Pancreas (tissue), 10 donors: ENCODE measurements around the gene ODF4. TPM values are rescaled to one million over a fixed set of nuclear protein-coding genes. Genes with fewer than 3 reads are reported as not detected.
"Not testable (repeated sequence)": the region's sequence is repeated elsewhere in the genome, so short reads cannot be mapped to it uniquely, and the experiment has no call there.

ENCODE experiments used
- ATAC-seq, 4 donors: fragments of 200-7000 bp; cut with Tn5 transposase; one replicate each; pipeline versions ENCODE4 v1.8.0 to v1.9.1; 2020; ENCODE audit warnings: mild to moderate bottlenecking in 4 of 4, moderate library complexity in 4 of 4
- DNase-seq, 6 donors: peaks; one replicate each; pipeline ENCODE4 v3.0.0-alpha.2; 2020
- FAIRE-seq: peaks from 2 replicates; lab custom pipeline; 2012; peaks lifted over from hg19 to GRCh38; lab: Jason Lieb, UNC
- H3K27ac ChIP-seq, 4 donors: fragments of 200-600 bp; sonication (generic); 1 replicate in 3 of 4; 2 replicates in 1 of 4; pipeline versions ENCODE4 v1.5.0 to v1.8.0; 2020
- H3K27me3 ChIP-seq, 4 donors: fragments of 200-600 bp; one replicate each; pipeline ENCODE4 v1.8.0; 2021
- H3K36me3 ChIP-seq, 3 donors: fragments of 200-600 bp; sonication (generic) in 1 of 3; one replicate each; pipeline versions ENCODE4 v1.5.0 to v1.8.0; 2020 to 2021
- H3K4me1 ChIP-seq, 3 donors: fragments of 200-600 bp; one replicate each; pipeline ENCODE4 v1.8.0; 2021
- H3K4me3 ChIP-seq, 4 donors: fragments of 200-600 bp; sonication (generic) in 2 of 4; one replicate each; pipeline versions ENCODE4 v1.5.0 to v1.8.0; 2020 to 2021
- H3K9me3 ChIP-seq, 4 donors: fragments of 200-600 bp; one replicate each; pipeline ENCODE4 v1.8.0; 2021
- WGBS, 2 donors: extraction: QIAGEN DNeasy Blood & Tissue Kit; methylation state at CpG; one replicate each; pipeline ENCODE4 v1.1.7; 2013; 5-methylcytosine and 5-hydroxymethylcytosine counted together
- intact Hi-C, 3 donors: fragments of 100-400 bp; cut with DNase I; formaldehyde crosslinking; loops; one replicate each; pipeline versions ENCODE4 v1.11.1 to v1.14.2; 2022
- polyA plus RNA-seq, 2 donors: library from polyadenylated mRNA; stranded (reverse); fragments of 200-250 nt; gene quantifications; one replicate each; pipeline ENCODE4 v1.2.3, GENCODE V29; 2013
- total RNA-seq, 6 donors: library from RNA; stranded (reverse); fragmentation: NEBNext Ultra II Directional in 4 of 6; extraction: Animal tissue kit (Norgen Biotek cat#: 25700) in 4 of 6; gene quantifications; one replicate each; pipeline versions ENCODE4 v1.2.1 to v1.2.4, GENCODE V29; 2021 to 2023
- TF ChIP-seq, protein P1 (sequence below), 4 donors: fragments of 200-600 bp; sonication (generic) in 3 of 4; IDR thresholded peaks; one replicate each; pipeline versions ENCODE4 v1.5.0 to v1.8.0; 2021; ENCODE audit warnings: antibody characterized with exemption in 4 of 4
- donor health status: healthy with polysubstance abuse.
- donor health status: DM: no; HTN: no; CAD: no; lungs with moderate emphysema.
- donor health status: DM: no; HTN: no; CAD: no.
- donor health status: control.
- donor health status: control.
- donor health status: Bipolar disorder and iron deficiency.
- donor health status: DM: yes; HTN: yes; CAD: no.
- donor health status: DM: no; HTN: no; CAD: no.
- donor health status: DM: no; HTN: no; CAD: no.
- donor health status: DM: yes; HTN: yes; CAD: no.

The ODF4 gene
- total and polyA plus RNA-seq, 8 donors, result not detected

DNA sequence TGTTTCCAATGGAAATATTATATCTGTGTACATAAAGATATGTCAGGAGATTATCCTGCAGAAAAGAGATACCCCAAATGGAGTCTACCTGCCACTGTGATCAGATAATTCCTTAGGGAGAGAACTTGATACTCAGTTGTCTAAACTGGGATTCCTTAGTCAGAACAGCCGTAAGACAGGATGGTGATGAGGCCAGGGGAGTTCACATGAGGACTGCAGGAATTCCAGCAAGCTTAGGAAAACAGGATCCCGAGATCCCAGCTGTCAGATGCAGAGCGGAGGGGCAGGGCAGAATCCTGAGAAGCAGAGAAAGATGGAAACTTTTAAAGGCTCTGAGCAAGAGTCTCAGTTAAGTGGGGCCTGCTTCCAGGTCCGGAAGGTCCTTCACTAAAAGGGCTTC is 32.1 kb downstream of the ODF4 start:
- peaks cover under 1 to 1% (median under 1%) of the 10 kb centered on the region in 3 donors for H3K4me1 ChIP-seq
- intact Hi-C loops, result no loop called here
- ATAC-seq, result no peak
- WGBS, 2 donors, result 85 to 89% methylated on average over 4 of the region's 4 CpGs
- TF ChIP-seq, protein P1, sequence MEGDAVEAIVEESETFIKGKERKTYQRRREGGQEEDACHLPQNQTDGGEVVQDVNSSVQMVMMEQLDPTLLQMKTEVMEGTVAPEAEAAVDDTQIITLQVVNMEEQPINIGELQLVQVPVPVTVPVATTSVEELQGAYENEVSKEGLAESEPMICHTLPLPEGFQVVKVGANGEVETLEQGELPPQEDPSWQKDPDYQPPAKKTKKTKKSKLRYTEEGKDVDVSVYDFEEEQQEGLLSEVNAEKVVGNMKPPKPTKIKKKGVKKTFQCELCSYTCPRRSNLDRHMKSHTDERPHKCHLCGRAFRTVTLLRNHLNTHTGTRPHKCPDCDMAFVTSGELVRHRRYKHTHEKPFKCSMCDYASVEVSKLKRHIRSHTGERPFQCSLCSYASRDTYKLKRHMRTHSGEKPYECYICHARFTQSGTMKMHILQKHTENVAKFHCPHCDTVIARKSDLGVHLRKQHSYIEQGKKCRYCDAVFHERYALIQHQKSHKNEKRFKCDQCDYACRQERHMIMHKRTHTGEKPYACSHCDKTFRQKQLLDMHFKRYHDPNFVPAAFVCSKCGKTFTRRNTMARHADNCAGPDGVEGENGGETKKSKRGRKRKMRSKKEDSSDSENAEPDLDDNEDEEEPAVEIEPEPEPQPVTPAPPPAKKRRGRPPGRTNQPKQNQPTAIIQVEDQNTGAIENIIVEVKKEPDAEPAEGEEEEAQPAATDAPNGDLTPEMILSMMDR (IDR thresholded peaks at IDR 0.05), result no peak
- H3K27me3 ChIP-seq, result no peaks in the 10 kb centered on the region
- H3K27ac ChIP-seq, result no peak overlapping the region
- FAIRE-seq, result no peak
- peaks cover 0 to 14% (median 6%) of the 10 kb centered on the region in 3 donors for H3K36me3 ChIP-seq
- no peaks in the 10 kb centered on the region for H3K9me3 ChIP-seq
- no peak overlapping the region for H3K4me3 ChIP-seq
- DNase-seq, result no peak

DNA sequence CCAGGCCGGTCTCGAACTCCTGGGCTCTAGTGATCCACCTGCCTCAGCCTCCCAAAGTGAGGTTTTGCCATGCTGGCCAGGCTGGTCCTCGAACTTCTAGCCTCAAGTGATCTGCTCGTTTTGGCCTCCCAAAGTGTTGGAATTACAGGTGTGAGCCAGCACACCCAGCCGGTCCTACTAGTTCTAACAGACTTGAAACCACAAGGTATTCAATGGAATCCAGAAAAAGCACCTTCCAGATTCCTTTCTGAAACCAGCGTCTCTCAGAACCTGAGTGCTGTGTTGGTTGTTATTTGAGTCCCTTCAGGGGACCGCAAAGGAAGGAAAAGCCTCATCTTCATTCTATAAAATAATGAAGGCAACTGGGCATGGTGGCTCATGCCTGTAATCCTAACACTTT is 32.8 kb downstream of the ODF4 start:
- Histone ChIP-seq H3K36me3 (peaks cover 0 to 17% (median 6%) of the 10 kb centered on the region in 3 donors), H3K27ac (no peak overlapping the region), H3K4me3 (no peak overlapping the region), H3K4me1 (peaks cover 4 to 7% (median 7%) of the 10 kb centered on the region in 3 donors), H3K27me3 (no peaks in the 10 kb centered on the region), H3K9me3 (no peaks in the 10 kb centered on the region)
- intact Hi-C loops, result no loop called here
- no peak for ATAC-seq
- DNase-seq, result no peak
- FAIRE-seq, result no peak
- TF ChIP-seq, protein P1 (IDR thresholded peaks at IDR 0.05), result no peak
- WGBS, 2 donors, result 81% methylated on average over 7 of the region's 7 CpGs

- H3K27ac ChIP-seq, H3K4me3 ChIP-seq, FAIRE-seq, intact Hi-C loops, H3K9me3 ChIP-seq, ATAC-seq, H3K27me3 ChIP-seq: not testable (repeated sequence)
- H3K4me1 ChIP-seq, result peaks cover 4 to 11% (median 7%) of the 10 kb centered on the region in 3 donors
- peaks cover 2 to 30% (median 11%) of the 10 kb centered on the region in 3 donors for H3K36me3 ChIP-seq
- 96 to 98% methylated on average over 20 to 25 of the region's 26 CpGs for WGBS, 2 donors
- DNase-seq, result peak in 2 of 6 donors; percentile 36 to 60
Observed at GRCh38 chr17:8373856-8374255, 34.2 kb downstream of the ODF4 start.

GRCh38 chr17:8375738-8376259 is 36.2 kb downstream of the ODF4 start:
- Histone ChIP-seq H3K4me1 (peaks cover 18 to 28% (median 20%) of the 10 kb centered on the region in 3 donors), H3K4me3 (peak overlapping the region; percentile 34 to 70 (median 54)), H3K27me3 (no peaks in the 10 kb centered on the region), H3K9me3 (no peaks in the 10 kb centered on the region), H3K27ac (peak overlapping the region; percentile 60 to 83 (median 80)), H3K36me3 (peaks cover 2 to 37% (median 13%) of the 10 kb centered on the region in 3 donors)
- DNase-seq, result no peak
- 3 to 4% methylated on average over 18 of the region's 18 CpGs for WGBS, 2 donors
- peak; percentile 10 to 51 (median 38) for ATAC-seq
- intact Hi-C loops, result no loop called here
- TF ChIP-seq, protein P1 (IDR thresholded peaks at IDR 0.05), result no peak
- no peak for FAIRE-seq

- Histone ChIP-seq H3K9me3 (no peaks in the 10 kb centered on the region), H3K4me1 (peaks cover 22 to 35% (median 26%) of the 10 kb centered on the region in 3 donors), H3K27ac (peak within 1 kb of the TSS; percentile 60 to 83 (median 80)), H3K36me3 (peaks cover 2 to 42% (median 19%) of the 10 kb centered on the region in 3 donors), H3K4me3 (peak within 1 kb of the TSS; percentile 34 to 70 (median 54)), H3K27me3 (no peaks in the 10 kb centered on the region)
- no peak for FAIRE-seq
- TF ChIP-seq, protein P1 (IDR thresholded peaks at IDR 0.05), result peak in 3 of 4 donors; percentile 18 to 53 (median 31)
- intact Hi-C loops, result no loop called here
- DNase-seq, result peak; percentile 96 to 98 (median 96)
- ATAC-seq, result peak; percentile 97 to 99 (median 98)
- whole genome bisulfite sequencing, 2 donors, result 0% methylated on average over 41 of the region's 41 CpGs
Observed at GRCh38 chr17:8376271-8377067, 36.8 kb downstream of the ODF4 start, which contains the start of gene KRABD2. TSS of gene KRABD2 (minus strand) at chr17:8376704.
